NCI-H1105 (cell line): Measurements from ENCODE around the gene TIMM23B.
"Not testable (repeated sequence)": the region's sequence is repeated elsewhere in the genome, so short reads cannot be mapped to it uniquely, and the experiment has no call there.

Experiments used
- DNase-seq: peaks from one replicate; lab custom pipeline; 2025; lab: John Stamatoyannopoulos, UW

TIMM23B gene

DNA sequence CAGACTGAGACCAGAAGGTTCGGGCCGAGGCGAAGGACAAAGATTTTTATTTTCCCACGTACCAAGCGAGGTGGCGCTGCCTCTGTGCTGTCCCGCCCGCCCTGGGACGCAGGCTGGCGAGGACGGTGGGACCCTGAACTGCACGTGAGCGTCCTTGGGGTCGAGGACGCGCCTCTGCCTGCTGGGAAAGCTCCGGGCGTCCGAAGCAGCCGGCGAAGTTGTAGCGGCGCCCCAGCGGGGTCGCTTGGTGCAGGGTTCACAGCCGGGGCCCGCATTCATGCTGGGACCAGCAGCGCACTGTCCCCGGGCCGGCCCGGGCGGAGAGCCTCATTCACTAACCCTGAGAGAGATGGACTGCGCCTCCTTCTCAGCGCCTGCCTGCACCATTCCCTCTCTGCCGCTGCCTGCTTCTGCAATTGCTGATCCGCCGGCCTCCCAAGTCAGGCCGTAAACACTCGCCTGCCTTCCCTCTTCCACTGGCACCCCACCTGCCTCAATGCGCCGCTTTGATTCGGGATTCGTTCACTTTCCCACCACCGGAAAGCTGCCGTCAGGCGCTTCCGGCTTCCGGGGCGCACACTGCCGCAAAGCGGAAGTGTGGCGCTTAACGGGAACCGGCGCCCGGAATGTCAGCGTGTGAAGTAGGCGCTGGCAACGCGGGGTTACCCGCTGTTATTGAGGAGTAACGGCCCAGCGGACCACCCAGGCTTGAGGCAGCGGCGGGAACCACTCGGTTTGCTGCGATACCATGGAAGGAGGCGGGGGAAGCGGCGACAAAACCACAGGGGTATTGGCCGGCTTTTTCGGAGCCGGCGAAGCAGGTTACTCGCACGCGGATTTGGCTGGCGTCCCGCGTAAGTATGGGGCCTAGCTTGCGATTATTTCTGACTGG is at the start of gene TIMM23B, which contains the start of gene PARG:
TIMM23B (plus strand) TSS at position 607 of the 892 bp plus-strand sequence; CDS start at position 749, 142 bp downstream.
PARG (minus strand) TSS at position 581 of the 892 bp plus-strand sequence; CDS start at position 279, 302 bp downstream.
- DNase-seq, result peak; percentile 34

DNA sequence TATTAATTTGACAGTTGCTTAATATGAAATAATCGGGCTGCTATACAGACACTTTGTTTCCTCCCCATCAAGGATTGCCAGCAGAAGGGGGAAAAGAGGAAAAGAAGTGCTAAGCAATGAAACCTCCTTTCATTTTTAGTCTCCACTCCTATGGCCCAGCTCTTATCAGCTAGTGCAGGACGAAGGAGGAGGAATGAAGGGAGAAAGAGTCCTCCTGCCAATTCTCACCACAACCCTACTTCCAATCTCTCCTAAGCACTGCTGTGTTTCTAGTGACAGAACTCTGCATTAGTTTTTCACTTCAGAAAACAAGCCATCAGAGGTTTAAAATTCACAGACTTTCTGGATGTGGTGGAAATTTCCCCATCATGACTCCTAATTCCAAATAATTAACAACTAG is 41.9 kb upstream of the TIMM23B start:
- not testable (repeated sequence) for DNase-seq

DNA sequence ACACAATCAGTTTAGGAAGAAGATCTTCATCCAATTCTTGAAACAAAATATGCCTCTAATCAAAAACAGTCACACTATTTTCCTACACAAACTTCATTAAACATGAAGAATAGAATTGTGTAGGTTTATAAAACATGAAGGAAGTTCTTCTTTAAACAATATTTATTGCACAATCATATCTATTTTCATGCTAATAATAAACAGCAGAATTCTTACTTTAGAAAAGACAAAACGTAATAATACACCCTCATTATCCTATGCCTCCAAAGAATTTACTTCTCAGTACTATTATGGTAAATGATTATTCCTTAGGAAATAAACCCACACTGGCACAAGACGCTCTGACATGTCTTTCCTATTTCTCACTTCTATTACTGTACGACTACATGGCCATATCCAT is 41.4 kb upstream of the TIMM23B start:
- not testable (repeated sequence) for DNase-seq

DNA sequence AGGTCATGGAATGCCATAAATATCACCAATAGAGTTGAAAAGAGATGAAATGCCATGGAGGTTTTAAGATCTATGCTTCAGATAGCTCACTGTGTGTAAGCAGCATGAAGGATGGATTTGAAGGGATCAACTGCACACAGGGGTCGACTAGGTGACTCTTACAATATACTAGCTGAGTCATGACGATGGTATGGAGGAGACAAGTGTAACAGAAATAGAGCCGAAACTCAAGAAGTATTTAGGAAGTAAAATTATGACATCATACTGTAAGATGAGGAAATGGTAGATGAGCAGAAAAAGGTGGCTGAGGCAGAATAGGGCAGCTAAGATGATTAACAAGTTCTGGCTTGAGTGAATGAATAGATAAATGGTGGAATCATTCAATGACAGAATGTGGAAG is 38.0 kb upstream of the TIMM23B start:
- DNase-seq, result not testable (repeated sequence)

DNA sequence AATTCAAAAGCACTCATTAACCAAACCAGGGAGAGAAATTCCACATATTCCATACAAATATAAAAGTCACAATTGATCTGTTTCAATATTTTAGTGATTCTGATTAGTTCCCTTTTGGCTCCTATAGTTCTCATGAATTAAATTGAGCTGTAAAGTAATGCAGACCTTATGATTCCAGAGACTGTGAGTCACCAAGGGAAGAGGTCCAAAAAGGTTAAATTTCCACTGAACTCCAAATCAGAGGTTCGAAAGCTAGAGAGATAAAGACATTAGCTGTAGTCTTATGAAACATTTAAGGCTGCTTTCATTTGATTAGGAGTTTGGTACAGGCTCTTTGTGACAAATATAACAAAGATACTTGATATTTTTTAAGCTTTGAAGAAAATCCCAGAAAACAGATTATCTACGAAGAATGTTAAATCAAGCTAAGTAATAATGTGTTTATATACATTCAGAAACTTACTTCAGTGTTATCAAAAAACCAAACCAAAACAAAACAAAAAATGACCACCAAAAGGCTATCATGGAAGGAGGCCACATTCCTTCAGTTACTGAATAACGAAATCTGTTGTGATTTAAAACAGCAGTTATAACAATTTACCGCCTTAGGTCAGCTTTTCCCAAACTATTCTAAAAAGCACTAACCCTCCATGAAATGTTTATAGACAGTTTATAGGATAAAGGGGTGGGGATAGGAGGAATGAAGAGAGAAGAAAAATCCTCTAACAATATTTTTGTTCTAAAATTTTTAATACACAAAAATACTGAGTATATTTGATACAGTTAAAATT is 33.4 kb upstream of the TIMM23B start:
- DNase-seq, result not testable (repeated sequence)

GRCh38 chr10:49910295-49910694 is 31.6 kb upstream of the TIMM23B start:
- DNase-seq, result not testable (repeated sequence)

DNA sequence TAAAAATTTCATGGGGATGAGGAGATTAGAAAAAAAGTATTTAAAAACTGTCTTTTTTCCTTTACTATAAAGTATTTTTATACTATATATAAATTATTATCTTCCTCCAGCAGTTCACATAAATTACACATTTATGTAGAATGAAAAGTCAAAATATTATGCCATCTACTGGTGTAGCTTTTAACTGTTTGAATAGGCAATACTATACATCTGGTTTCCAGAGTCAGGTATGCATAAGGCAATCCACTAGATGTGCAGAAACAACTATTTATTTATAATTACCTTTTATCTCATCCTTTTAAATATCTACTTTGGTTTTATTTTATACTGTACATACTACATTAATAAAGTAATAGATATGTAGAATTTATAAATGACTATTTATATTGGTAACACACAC is 25.4 kb upstream of the TIMM23B start:
- DNase-seq, result not testable (repeated sequence)

- not testable (repeated sequence) for DNase-seq
These were observed 23.9 kb upstream of the TIMM23B start for GRCh38 chr10:49917927-49918326.

GRCh38 chr10:49922041-49922440 is 19.8 kb upstream of the TIMM23B start:
- not testable (repeated sequence) for DNase-seq

DNA sequence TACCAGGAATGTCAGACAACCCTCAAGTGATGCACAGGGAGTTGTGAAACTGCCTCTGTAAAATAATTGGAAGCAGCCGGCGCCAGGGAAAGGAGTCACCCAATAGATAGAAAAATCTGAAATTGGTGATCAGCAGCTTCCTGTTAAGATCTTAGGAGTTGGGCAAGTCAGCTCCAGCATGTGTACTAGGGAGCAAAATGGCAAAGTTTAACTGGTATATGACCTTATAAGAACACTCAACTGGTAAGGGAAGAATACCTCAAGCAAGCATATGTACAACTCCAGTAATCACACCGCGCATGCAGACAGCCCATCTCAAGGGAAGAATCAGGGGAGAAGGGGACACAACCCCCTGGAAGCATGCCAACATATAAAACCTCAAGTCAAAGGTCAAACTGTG is 18.3 kb upstream of the TIMM23B start:
- DNase-seq, result not testable (repeated sequence)

DNA sequence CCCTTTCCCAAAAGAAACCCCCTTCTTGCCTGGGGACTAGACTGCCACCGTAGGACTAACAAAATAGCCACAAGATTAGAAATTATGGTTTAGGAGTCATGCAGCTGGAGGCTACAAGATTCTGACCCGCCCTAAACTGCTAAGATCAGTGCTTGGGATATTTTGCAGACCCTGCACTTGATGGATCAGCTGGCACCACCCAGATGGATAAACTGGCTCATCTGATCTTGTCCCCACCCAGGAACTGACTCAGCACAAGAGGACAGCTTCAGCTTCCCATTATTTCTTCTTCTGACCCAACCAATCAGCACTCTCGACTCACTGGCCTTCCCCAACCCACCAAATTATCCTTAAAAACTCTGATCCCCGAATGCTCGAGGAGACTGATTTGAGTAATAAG is 10.6 kb upstream of the TIMM23B start:
- not testable (repeated sequence) for DNase-seq

- not testable (repeated sequence) for DNase-seq
These were observed 9.7 kb upstream of the TIMM23B start for GRCh38 chr10:49931959-49932728.

GRCh38 chr10:49942339-49942705 is 469 bp downstream of the TIMM23B start:
- DNase-seq, result not testable (repeated sequence)

GRCh38 chr10:49943607-49944006 is 1.8 kb downstream of the TIMM23B start:
- not testable (repeated sequence) for DNase-seq

DNA sequence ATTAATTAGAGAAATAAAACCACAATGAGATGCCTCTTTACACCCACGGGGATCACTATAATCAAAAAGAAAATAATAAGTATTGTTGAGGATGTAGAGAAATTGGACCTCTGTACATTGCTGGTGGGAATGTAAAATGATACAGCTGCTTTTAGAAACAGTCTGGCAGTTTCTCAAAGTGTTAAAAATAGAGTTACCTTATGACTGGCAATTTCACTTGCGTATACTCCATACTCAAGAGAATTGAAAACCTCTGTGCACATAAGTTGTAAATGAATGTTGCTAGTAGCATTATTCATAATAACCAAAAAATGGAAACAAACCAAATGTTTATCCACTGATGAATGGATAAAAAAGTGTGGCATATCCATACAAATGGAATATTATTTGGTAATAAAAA is 6.3 kb downstream of the TIMM23B start:
- DNase-seq, result not testable (repeated sequence)

GRCh38 chr10:49948737-49949136 is 6.9 kb downstream of the TIMM23B start:
- not testable (repeated sequence) for DNase-seq

DNA sequence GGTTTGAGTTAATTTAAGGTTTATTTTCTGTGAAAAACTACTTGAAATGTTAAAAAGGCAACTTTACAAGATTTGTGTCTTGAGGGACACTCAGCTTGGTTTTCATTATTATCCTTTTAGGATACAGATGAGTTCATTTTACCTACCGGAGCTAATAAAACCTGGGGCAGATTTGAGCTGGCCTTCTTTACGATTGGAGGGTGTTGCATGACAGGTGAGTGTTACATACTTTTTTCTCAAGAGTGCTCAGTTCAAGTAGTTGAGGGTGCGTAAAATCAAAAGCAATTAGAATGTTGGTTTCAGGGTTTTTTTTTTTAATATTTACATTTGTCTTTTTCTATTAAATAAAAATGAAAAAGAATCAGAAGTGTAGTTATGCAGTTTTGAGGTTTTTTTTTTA is 10.2 kb downstream of the TIMM23B start:
- DNase-seq, result not testable (repeated sequence)

DNA sequence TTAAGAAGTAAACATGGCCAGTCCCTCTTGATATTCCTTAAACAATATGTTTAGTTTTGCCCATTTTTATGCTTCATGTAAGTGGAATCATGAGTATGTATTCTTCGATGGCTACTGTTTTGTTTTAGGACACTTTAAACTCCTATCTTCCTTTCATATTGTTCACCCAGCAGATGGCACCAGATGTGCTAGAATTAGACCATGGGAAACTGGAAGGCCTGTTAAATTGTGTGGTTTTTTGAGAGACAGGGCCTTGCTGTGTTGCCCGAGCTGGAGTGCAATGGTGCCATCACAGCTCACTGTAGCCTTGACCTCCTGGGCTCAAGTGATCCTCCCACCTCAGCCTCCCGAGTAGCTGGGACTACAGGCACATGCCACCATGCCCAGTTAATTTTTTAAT is 11.3 kb downstream of the TIMM23B start:
- DNase-seq, result not testable (repeated sequence)

GRCh38 chr10:49970331-49970857 is 28.5 kb downstream of the TIMM23B start:
- DNase-seq, result not testable (repeated sequence)

GRCh38 chr10:49971466-49971865 is 29.6 kb downstream of the TIMM23B start:
- not testable (repeated sequence) for DNase-seq

DNA sequence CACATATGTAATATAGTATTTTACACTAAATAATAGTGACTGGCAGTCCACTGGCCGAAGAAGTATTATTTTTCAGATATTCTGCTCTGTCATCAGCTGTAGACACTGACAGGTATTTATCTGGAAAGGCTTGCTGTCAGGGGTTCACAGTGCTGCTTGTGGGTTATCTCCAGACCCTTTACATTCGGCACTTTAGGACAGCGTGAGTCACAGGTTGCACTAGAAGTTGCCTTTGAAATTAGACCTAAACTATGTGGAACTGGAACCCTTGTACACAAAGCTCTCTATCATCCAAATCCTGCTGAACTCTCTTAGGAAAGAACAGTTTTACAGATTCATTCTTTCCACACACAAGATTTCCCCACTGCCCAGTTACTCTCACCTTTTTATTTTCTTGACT is 30.2 kb downstream of the TIMM23B start:
- not testable (repeated sequence) for DNase-seq
